ENCODE data around the gene OR10A4. TPM values are rescaled to one million over a fixed set of nuclear protein-coding genes. Genes with fewer than 3 reads are reported as not detected.
A peak's percentile ranks its signal among the peaks of the same experiment; 100 is the strongest.

Gene OR10A4
- total and polyA plus RNA-seq, 2 of the 4 experiments (the other 2 are of a cell fraction) = not detected

DNA sequence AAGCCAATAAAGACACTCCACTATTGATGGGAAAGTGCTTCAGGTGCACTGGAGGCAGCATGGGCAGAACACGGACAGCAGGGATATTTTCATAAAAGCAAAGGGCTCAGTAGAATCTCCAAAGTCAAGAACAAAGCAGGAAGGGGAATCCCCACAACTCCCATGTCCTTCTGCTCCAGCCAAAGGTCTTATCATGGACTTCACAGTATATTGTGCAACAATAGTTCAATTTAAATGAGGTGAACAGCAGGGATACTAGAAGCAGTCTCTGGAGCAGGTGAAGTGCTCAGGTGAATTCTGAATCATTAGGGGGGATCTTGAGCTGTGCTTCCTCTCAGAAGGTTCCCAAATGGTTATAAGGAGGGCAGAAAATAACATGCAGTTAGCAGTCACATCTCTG, 22.5 kb downstream of the OR10A4 start:
- Histone ChIP-seq H2AFZ (replicated peaks; ENCODE audit: low read length, poor library complexity) (no peak overlapping the region), H3K56ac (ENCODE audit: extremely low read depth, insufficient read depth, low read length) (no peak overlapping the region), H3K23ac (ENCODE audit: low read depth, low read length) (no peak overlapping the region), H3K27me3 (ENCODE audit: control insufficient read depth, insufficient read depth, low read length) (no peaks in the 10 kb centered on the region), H3K9me1 (ENCODE audit: insufficient read depth, low read length) (no peaks in the 10 kb centered on the region), H3K4ac (ENCODE audit: low read depth, low read length) (no peak overlapping the region), H3K36me3 (ENCODE audit: control insufficient read depth, insufficient read depth, low read length) (no peaks in the 10 kb centered on the region), H3K9me3 (ENCODE audit: control insufficient read depth, insufficient read depth, low read length) (no peaks in the 10 kb centered on the region), H3K18ac (ENCODE audit: low read depth, low read length) (no peak overlapping the region), H2AK9ac (replicated peaks; ENCODE audit: low read depth, low read length, poor library complexity) (no peak overlapping the region), H4K91ac (ENCODE audit: insufficient read depth, low read depth, low read length) (no peak overlapping the region), H3K14ac (replicated peaks; ENCODE audit: low read depth, low read length) (no peak overlapping the region), H3K4me2 (ENCODE audit: low read depth, low read length) (no peak overlapping the region), H4K8ac (ENCODE audit: low read depth in 2 of 2, low read length in 2 of 2) (no peak overlapping the region), H3K79me1 (ENCODE audit: low read depth in 1 of 2, low read length in 2 of 2) (no peaks in the 10 kb centered on the region), H2BK5ac (ENCODE audit: low read depth, low read length, poor library complexity, severe bottlenecking) (no peak overlapping the region), H3K9ac (ENCODE audit: low read depth, low read length) (no peak overlapping the region), H2BK15ac (ENCODE audit: low read depth, low read length) (no peak overlapping the region), H2BK20ac (ENCODE audit: low read depth, low read length) (no peak overlapping the region), H3K27ac (ENCODE audit: insufficient read depth, low read length) (no peak overlapping the region), H4K20me1 (ENCODE audit: insufficient read depth, low read length) (no peaks in the 10 kb centered on the region), H3K4me3 (ENCODE audit: insufficient read depth, low read depth, low read length) (no peak overlapping the region), H2AK5ac (ENCODE audit: low read depth, low read length) (no peak overlapping the region), H4K5ac (ENCODE audit: low read depth, low read length) (no peak overlapping the region), H2BK120ac (ENCODE audit: low read depth, low read length) (no peak overlapping the region), H3K4me1 (ENCODE audit: control insufficient read depth, insufficient read depth, low read length) (no peaks in the 10 kb centered on the region)
- ATAC-seq (ENCODE audit: low read depth) (no peak), DNase-seq (no peak)
- in situ Hi-C loops (cut with MboI; ENCODE audit: low sequenced_read_pairs) (no loop called here), dilution Hi-C loops (cut with HindIII; ENCODE audit: low sequenced_read_pairs, unreplicated experiment) (no loop called here), intact Hi-C loops (cut with micrococcal nuclease) (no loop called here)
- CTCF ChIA-PET = no interaction called here
- TF ChIP-seq MAFK (IDR thresholded peaks at IDR 0.05; ENCODE audit: low read depth, low read length) (no peak), CEBPB (IDR thresholded peaks at IDR 0.05; ENCODE audit: low read depth, low read length) (peak; percentile 51)
- TF ChIP-seq, protein P1, sequence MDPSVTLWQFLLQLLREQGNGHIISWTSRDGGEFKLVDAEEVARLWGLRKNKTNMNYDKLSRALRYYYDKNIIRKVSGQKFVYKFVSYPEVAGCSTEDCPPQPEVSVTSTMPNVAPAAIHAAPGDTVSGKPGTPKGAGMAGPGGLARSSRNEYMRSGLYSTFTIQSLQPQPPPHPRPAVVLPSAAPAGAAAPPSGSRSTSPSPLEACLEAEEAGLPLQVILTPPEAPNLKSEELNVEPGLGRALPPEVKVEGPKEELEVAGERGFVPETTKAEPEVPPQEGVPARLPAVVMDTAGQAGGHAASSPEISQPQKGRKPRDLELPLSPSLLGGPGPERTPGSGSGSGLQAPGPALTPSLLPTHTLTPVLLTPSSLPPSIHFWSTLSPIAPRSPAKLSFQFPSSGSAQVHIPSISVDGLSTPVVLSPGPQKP (IDR thresholded peaks at IDR 0.05; ENCODE audit: borderline replicate concordance, low read depth, low read length) = no peak
- no CpG with 5 or more reads among the region's 1 CpG for WGBS, 2 experiments (ENCODE audit: extremely low coverage in 2 of 2, insufficient read length in 1 of 2)
- POLR2A ChIA-PET (ENCODE audit: unreplicated experiment) = no interaction called here
- BruUV-seq (replicated peaks) = no TSS peak

Data from IMR-90 (cell line).